Right renal cortex interstitium (tissue), 3 donors: ENCODE data around the gene DEPDC4. TPM values are rescaled to one million over a fixed set of nuclear protein-coding genes. Genes with fewer than 3 reads are reported as not detected.

Experiments used
- DNase-seq, 3 donors: peaks; one replicate each; pipeline ENCODE4 v3.0.0-alpha.2; 2013; ENCODE audit warnings: low read depth in 3 of 3, low spot score in 2 of 3
- polyA plus RNA-seq, 3 donors: library from polyadenylated mRNA; unstranded; fragments of 120-200 nt; gene quantifications; one replicate each; pipeline ENCODE4 v1.2.1, GENCODE V29; 2013; ENCODE audit not compliant: insufficient read length in 3 of 3

DEPDC4 gene
- polyA plus RNA-seq, 3 donors, result 5.2 to 5.6 (median 5.3) TPM

DNA sequence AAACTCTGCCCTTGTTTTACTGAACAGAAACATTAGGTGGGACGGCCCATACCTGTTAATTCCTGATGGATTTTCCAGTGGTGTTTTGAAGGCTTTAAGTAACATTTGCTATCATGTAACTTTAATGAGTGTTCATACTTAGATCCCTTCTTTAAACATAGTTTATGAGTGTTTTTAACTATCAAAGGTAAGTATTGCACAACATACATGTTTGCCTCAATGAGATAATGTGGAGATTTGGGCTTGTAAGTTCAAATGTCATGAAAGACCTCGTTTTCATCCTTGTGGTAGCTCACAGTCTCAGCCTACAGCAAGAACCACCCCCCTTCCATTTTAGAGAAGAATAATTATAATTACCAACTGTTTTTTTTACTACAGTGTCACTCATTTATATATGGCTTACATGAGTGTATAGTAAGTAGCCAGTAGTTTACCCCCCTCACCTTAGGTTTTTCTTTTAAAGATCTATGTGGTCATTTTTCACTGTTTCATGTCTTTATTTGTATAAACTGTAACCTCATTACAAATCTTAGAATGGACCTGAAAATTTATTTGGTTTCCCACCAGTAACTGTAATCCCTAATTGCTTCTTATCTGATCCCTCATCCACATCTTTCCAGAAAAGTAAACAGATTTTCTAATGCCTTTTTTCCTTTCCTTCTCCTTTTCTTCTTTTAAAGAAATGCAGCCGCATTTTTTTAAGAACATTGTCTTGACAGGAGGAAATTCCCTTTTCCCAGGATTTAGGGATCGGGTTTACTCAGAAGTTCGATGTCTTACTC lies 47.4 kb downstream of the DEPDC4 start:
- no peak for DNase-seq

DNA sequence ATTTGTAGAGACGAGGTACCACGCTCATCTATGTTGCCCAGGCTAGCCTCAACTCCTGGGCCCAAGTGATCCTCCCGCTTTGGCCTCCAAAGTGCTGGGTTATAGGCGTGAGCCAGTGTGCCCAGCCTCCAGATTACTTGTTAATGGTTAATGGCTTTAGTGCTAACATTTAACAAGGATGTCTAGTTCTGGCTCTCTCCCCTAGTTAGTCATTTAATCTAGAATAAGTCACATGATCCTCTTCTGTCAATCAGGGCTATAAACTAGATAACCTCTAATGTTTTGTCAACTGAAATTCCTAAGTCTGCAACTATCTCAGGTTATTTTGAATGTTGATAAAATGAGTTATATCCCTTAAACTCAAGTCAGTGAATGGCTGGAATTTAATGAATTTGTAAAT lies 50.5 kb downstream of the DEPDC4 start:
- no peak for DNase-seq

DNA sequence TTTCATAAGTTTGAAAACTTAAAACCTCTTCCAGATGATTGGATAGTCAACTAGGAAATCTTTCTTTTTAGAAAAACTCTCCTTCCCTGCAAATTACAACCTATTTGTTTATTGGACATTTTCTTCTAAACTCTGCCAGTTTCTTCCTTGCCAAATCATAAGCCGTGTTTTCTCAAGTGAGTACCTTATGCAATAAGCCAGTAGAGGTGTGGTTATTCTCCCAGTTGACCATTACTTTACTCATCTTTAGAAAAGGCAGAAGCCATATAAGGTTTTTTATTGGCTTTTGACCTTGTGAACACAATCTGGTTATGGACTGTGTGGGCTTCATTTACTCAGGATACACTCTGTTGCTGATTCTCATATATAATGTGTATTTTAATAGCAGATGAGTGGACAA lies 51.7 kb downstream of the DEPDC4 start:
- DNase-seq, result no peak

DNA sequence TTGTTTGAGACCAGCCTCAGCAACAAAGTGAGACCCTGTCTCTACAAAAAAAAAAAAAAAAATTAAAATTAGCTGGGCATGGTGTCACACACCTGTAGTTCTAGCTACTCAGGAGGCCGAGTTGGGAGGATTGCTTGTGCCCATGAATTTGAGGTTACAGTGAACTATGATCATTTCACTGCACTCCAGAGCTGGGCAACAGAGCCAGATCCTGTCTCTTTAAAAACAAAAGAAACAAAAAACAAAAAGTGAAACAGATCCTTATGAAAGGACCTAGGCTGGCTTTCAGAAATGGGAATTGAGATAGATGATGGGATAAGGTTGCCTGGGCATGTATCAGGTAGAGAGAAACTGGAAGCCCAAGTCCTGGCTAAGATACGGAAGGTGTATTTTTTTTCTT lies 52.4 kb downstream of the DEPDC4 start:
- no peak for DNase-seq

DNA sequence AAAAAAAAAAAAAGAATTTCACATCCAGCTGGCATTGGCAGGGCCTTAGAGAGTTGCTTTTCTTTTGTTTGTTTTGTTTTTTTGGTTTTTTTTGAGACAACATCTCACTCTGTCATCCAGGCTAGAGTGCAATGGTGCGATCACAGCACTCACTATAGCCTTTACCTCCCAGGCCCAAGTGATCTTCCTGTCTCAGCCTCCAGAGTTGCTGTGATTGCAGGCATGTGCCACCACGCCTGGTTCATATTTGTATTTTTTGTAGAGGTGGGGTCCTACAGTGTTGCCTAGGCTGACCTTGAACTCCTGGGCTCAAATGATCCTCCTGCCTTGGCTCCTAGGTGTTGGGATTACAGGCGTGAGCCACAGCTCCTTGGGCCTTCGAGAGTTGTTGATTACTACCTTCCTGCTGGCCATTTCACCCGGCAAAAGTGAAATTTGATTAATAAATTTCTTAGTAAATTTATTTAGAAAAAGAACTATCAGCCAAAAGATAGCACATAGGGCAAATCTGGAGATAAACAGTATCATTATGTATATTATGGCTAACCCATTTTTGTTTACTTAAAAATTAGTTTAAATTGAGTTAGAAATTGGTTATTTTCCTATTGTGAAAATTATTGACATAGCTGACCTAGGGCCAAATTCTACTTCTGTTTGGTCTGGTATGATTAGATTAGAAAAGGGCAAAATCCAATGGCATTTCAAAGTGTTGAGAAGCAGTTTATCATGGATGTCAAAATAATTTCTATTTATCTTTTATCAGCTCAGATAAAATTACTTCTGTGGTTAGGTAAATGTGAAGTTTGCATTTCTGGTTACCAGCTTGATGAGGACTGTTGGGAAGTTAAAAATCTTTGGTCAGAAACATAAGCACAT lies 53.6 kb downstream of the DEPDC4 start:
- DNase-seq, result no peak

DNA sequence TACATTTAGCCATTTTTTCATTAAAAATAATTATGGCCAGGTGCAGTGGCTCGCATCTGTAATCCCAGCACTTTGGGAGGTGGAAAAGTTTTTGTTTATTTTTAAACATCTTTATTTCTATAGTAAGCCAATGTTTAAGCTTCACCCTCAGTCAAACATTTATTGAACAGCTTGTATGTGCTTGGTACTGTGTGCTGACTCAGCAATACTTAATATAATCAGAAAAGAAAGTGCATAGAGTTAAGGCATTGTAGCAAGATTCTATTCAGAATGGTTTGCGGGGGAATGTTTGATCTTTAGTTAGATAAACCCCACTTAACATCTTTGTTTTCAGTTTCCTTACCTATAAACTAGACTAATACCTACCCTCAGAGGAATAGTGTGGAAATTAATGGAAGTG lies 55.2 kb downstream of the DEPDC4 start:
- no peak for DNase-seq

DNA sequence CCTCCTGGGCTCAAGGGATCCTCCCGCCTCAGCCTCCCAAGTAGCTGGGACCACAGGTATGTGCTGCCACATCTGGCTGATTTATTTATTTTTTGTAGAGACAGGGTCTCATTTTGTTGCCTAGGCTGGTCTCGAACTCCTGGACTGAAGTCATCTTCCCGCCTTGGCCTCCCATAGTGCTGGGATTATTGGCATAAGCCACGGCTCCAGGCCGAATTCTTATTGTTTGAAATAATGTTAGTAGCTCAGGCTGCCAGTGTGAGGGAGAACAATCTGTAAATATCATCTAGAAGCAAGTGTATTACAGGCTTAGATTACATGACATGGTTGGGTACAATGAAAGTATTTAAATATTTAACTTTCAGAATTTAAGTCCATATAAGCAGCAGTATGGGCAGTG lies 58.0 kb downstream of the DEPDC4 start:
- DNase-seq, result no peak

DNA sequence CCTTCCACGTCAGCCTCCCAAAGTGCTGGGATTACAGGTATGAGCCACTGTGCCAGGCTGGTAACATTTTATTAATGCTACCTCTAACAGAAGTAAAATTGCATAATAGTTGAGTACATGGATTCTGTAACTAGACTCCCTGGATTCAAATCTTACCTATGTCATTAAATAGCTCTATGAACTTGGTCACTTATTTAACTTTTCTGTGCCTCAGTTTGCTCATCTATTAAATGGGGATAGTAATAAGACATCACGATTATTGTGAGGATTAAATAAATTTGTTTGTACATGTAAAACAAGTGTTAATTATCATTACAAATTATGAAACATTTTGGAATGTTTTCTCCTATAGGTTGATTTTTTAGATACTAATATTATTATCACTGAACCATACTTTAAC lies 59.6 kb downstream of the DEPDC4 start:
- DNase-seq, result no peak

DNA sequence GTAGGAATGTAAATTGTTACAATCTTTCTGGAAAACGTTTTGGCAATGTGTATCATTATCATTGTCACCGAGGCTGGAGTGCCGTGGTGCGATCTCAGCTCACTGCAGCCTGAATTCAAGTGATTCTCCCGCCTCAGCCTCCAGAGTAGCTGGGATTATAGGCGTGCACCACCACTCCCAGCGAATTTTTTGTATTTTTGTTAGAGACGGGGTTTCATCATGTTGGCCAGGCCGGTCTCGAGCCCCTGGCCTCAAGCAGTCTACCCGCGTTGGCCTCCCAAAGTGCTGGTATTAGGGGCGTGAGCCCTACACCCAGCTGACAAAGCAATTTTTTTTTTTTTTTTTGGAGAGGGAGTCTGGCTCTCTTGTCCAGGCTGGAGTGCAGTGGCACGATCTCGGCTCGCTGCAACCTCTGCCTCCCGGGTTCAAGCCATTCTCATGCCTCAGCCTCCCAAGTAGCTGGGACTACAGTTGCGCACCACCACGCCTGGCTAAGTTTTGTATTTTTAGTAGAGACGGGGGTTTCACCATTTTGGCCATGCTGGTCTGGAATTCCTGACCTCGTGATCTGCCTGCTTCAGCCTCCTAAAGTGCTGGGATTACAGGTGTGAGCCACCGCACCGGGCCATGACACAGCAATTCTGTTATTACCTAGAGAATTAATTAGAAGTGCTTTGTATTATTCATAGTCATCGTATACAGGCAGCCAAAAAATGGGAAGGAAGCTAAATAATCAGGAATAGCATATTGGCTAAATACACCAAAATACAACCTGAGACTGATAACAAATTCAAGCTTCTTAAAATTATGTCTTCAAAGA lies 65.1 kb downstream of the DEPDC4 start:
- no peak for DNase-seq

DNA sequence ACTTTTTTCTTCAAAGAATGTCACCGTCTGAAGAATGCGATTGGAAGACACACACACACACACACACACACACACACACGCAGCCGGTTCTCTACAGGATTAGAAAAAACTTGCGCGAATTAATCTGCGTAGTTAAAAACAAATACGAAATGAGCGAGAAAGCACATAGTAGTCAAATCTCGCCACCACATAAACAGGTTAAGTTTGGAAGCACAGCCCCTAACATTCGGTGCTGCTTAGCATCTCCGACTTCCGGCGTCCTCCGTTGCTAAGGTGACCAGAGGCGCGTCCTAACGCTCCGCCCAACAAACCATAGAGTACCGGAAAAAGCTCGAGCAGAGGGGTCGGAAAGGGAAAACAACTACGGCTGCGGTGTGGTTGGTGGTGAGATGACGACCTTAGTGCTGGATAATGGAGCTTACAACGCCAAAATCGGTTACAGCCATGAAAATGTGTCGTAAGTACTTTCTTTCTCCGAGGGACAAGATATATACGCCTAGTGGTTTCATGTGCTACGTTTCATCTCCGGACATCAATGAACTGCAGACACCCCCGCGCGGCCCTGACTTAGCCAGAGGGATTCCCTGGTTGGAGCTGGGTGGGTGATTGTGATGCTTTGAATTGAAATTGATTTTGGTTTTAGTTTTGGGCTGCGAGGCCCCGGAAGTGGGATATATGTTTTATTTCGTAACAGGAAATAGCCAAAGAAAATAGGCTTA lies 66.3 kb downstream of the DEPDC4 start, which contains the start of gene ACTR6:
ACTR6 (plus strand) TSS at position 353 of the 719 bp plus-strand sequence; CDS start at position 390, 37 bp downstream.
- peak; percentile 96 to 97 (median 96) for DNase-seq

DNA sequence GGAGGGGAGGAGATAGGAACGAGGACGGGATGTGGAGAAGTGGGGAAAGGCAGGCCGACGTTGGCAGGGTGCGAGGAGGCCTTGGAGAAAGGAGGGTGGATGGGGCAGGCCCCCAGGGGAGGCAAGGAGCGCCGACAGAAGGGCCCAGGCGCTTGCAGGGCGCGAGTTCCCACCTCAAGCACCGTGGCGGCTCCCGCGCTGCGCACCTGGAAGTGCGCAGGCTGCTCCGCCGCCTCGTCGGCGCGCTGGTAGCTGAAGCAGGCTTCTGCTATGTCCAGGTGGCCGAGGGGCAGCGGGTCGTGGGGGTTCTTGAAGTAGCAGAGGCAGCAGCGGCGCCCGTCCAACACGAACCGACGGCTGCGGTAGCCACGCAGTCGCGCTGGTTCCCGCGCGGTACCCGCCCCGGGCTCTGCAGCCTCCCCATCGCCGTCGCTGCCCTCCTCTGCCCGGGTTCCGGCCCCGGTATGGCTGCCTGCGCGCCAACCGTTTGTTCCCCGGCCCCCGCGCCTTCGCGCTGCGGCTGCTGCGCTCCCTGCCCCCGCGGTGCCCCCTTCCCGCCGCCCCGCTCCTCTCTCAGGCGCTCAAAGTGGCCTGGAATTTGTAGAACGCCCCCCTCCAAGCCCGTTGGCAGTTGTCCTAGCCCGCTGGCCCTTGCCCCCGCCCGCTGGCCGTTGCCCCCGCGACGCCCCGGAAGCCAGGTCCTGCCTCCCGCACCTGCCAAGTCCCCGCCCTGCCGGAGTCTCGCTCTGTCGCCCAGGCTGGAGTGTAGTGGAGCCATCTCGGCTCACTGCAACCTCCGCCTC lies 67.3 kb downstream of the DEPDC4 start:
- DNase-seq, result no peak

DNA sequence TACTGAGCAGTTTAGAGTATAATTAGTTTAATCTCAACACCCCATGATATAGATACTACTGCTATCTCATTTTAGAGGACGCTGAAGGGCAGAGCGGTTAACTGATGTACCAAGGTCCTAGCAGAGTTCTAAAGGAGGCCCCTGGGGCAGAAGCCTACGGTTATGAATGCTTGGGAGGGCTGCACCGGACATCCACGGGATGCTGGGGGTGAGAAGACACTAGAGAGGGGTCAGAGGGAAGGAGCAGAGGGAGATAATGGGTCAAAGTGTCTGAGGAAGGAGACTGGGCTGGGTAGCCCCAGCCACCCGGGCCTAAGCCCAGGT lies 67.9 kb downstream of the DEPDC4 start:
- DNase-seq, result no peak

DNA sequence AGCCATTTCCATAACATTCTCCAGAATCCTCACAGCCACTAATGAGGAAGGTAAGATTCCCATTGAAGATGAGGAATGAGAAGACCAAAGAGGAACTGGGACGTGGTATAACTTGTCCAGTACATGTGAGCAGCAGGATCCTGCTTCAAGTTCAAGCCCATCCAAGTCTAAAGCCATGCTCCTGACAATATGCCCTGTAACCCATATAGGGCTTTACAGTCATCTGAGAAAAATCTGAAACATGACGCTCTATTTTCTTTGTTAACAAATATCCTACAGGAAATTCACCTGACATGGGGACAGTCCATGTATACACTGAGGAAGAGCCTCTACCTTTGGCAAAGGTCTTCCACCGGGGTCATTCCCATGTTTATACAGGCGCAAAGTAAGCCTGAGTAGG lies 69.4 kb downstream of the DEPDC4 start:
- no peak for DNase-seq

DNA sequence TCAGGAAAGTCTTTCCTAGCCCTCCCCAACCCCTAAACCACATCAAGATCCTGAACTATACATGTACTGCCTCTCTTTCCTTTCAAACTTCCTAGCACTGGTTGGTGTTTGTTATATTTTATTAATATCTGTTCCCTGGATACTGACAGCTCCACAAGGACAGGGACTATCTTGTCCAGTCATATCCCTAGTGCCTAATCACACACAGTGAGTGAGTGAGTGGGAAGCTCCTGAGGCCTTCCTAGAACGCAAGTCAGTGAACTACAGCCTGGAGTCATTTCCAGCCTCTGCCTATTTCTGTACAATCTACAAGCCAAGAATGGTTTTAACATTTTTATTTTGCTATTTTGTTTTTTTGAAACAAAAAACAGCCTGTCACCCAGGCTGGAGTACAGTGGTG lies 73.8 kb downstream of the DEPDC4 start:
- no peak for DNase-seq

Other genes starting within 250 kb of the DEPDC4 start
- 10 to 100 TPM; 23.7 to 26.7 (median 24.4) TPM for gene BLTP3B, start 124.2 kb downstream of the DEPDC4 start, polyA plus RNA-seq
- 10 to 100 TPM; 37.6 to 43.0 (median 42.9) TPM for gene ACTR6, start 66.3 kb downstream of the DEPDC4 start, polyA plus RNA-seq
- 10 to 100 TPM; 52.8 to 55.6 (median 54.7) TPM for gene SCYL2, start 98 bp upstream of the DEPDC4 start, polyA plus RNA-seq
- under 1 TPM; 0.24 to 0.53 (median 0.32) TPM for gene SLC17A8, start 90.0 kb upstream of the DEPDC4 start, polyA plus RNA-seq
- 10 to 100 TPM; 14.2 to 17.7 (median 15.4) TPM for gene NR1H4, start 206.8 kb upstream of the DEPDC4 start, polyA plus RNA-seq